AG09309 (cell line): ENCODE measurements around the gene CHSY3.

ENCODE experiments used
- DNase-seq: peaks from one replicate; pipeline ENCODE4 v3.0.0-alpha.2; 2010; ENCODE audit warnings: low read depth
- H3K4me3 ChIP-seq: 2 replicates; pipeline ENCODE4 v1.5.1; 2011; ENCODE audit warnings: mild to moderate bottlenecking, low read depth, low read length, moderate library complexity; ENCODE audit not compliant: control insufficient read depth
- TF ChIP-seq, protein P1 (sequence below): IDR thresholded peaks from 2 replicates; pipeline ENCODE4 v1.5.1; 2011; ENCODE audit warnings: mild to moderate bottlenecking, low read depth, low read length, inconsistent platforms; ENCODE audit not compliant: insufficient read depth, control insufficient read depth; ENCODE audit errors: missing control alignments

CHSY3 gene

DNA sequence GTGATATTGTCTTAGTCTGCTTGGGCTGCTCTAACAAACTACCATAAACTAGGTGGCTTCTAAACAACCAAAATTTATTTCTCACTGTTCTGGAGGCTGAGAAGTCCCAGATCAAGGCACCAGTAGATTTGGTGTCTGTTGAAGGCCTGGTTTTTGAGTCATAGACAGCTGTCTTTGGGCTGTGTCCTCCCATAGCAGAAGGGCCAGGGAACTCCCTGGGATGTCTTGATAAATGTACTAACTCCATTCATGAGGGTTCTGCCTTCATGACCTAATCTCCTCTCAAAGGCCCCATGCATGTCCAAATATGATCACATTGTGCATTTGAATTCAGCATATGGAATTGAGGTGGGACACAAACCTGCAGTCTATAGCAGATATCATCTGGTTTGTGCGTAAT is 121.2 kb downstream of the CHSY3 start:
- no peak for DNase-seq
- no peak overlapping the region for H3K4me3 ChIP-seq
- TF ChIP-seq, protein P1, sequence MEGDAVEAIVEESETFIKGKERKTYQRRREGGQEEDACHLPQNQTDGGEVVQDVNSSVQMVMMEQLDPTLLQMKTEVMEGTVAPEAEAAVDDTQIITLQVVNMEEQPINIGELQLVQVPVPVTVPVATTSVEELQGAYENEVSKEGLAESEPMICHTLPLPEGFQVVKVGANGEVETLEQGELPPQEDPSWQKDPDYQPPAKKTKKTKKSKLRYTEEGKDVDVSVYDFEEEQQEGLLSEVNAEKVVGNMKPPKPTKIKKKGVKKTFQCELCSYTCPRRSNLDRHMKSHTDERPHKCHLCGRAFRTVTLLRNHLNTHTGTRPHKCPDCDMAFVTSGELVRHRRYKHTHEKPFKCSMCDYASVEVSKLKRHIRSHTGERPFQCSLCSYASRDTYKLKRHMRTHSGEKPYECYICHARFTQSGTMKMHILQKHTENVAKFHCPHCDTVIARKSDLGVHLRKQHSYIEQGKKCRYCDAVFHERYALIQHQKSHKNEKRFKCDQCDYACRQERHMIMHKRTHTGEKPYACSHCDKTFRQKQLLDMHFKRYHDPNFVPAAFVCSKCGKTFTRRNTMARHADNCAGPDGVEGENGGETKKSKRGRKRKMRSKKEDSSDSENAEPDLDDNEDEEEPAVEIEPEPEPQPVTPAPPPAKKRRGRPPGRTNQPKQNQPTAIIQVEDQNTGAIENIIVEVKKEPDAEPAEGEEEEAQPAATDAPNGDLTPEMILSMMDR = no peak

DNA sequence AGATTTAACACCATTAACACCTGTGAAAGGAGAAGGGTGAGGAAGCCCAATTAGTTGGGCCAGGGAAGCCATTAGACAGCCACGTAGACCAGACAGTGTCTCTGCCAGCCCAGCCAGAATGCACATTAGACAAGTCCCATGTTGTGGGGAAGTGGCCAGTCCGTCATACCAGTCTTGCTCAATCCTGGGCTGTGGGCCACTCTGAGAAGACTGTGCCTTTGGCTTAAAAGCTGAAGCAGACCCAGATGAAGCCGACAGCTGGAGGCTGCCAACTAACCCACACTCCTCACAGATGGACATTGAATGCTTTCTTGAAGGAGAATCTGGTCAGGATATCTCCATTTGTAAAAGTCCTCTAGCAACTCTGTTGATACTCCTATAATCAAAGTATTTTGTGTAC is 128.5 kb downstream of the CHSY3 start:
- TF ChIP-seq, protein P1 = no peak
- no peak for DNase-seq
- H3K4me3 ChIP-seq = no peak overlapping the region

DNA sequence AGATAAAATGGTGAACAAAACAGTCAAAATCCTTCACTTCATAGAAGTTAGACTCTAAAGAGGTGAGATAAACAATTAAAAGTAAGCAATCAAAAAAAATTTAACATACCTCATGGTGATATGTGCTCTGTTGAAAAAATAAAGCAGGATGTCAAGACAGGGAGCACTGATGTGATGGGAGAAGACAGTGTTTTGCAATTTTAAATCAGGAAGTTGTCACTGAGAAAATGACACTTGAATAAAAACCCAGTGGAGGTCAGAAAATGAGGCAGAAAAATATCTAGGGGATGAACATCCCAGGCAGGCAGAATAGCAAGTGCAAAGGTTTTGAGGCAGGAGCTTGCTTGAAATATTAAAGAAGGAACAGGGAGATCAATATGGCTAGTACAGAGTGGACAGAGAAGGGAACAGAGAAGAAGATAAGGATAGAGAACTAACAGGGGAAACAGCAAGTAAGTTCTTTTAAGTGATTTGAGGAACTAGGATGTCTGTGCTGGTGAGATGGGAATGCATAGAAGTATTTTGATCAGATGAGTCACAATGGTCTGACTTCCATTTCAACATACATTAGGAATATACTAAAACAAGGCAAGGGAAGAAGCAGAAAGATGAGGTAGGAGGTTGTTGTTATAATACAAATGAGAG is 130.4 kb downstream of the CHSY3 start:
- TF ChIP-seq, protein P1 = no peak
- no peak for DNase-seq
- no peak overlapping the region for H3K4me3 ChIP-seq

DNA sequence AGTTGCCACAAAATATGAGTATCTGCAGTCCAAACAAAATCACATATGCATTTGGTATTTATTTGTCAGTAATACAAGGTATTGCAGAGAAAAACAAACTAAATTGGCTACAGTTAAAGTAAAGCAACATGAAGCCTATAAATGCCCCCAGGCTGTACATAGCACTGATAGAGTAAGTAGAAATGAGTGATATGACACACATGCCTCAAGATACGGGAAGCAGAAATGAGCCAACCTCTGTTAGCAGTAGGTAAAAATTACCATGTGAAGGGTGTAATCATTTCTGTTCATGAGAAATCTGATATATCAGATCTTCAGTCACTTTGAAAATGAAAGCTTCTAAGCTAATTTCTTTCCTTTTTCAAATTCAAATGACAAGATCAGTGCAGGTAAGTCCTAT is 131.1 kb downstream of the CHSY3 start:
- H3K4me3 ChIP-seq = no peak overlapping the region
- no peak for DNase-seq
- TF ChIP-seq, protein P1 = no peak

DNA sequence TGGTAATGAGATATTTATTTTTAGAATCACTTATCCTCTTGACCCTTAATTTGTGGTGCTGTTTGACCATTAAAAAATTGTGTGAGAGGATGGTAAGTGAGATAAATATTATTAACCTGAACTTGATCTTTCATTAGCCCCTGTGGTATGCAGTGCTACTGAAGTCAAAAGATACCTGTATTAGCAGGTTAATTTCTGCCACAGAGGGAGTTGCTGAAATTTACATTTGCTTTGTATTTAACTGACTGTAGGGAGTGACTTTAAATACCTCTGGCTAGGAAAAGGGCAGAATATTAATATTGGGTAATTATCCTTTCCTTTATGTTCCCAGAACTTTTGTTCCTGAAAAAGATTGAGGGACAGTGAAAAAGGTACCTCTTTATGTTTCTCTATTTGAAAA is 133.6 kb downstream of the CHSY3 start:
- no peak overlapping the region for H3K4me3 ChIP-seq
- TF ChIP-seq, protein P1 = no peak
- DNase-seq = no peak

DNA sequence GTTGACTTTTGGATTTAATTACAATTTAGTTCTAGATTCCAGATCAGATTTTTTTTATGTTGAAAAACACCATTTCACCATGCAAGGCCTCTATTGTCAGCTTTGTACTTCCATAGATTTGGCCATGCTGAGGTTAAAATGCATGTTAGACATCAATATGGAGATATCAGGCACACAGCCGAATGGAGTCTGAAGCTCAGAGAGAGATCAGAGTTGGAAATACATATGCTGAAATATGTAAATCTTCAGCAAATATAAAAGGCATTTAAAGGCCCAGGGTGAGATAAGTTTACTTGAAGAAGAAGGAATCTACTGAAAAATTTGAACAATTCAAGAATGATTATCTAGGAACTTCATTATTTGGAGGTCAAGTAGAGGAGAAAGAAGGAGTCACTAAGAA is 139.6 kb downstream of the CHSY3 start:
- H3K4me3 ChIP-seq = no peak overlapping the region
- TF ChIP-seq, protein P1 = no peak
- DNase-seq = no peak

DNA sequence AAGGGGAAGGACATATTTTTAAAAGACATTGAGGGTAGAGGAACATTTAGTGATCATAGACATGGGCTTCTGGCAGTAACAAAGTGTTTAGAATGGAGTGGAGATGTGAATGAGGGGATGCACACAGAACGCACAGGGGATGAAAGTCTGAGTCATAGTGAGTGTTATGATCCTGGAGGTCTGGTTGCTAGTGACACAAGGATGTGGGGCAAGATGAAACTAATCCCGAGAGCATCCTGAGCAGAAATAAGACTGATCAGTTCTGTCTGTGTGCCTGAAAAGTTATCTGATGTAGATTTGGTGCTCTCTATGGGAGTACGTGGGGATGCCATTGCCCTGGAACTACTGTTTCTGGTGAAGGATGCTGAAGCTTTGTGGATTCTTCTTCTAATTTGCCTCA is 141.1 kb downstream of the CHSY3 start:
- TF ChIP-seq, protein P1 = no peak
- DNase-seq = no peak

More for the DNA sequence above, 141.1 kb downstream of the CHSY3 start:
- H3K4me3 ChIP-seq = no peak overlapping the region
